ENCODE data around the gene OTUD5. TPM values are rescaled to one million over a fixed set of nuclear protein-coding genes. Genes with fewer than 3 reads are reported as not detected.

OTUD5 gene
- total RNA-seq, 1 donor from 2014 or later: 21.2 TPM

- no peak for DNase-seq
- no peaks in the 10 kb centered on the region for H3K27me3 ChIP-seq (ENCODE audit: low read depth)
- no peaks in the 10 kb centered on the region for H3K9me3 ChIP-seq (replicated peaks)
- no peak overlapping the region for H3K4me3 ChIP-seq
- intact Hi-C loops (cut with micrococcal nuclease): no loop called here
- H3K27ac ChIP-seq (replicated peaks): no peak overlapping the region
- H3K4me1 ChIP-seq: peaks cover 36% of the 10 kb centered on the region
- H3K36me3 ChIP-seq: no peaks in the 10 kb centered on the region
- no peak for TF ChIP-seq CTCF (IDR thresholded peaks at IDR 0.05; ENCODE audit: borderline replicate concordance)
Measured at GRCh38 chrX:48913605-48914366, 43.6 kb downstream of the OTUD5 start.

- Histone ChIP-seq H3K9me3 (replicated peaks) (no peaks in the 10 kb centered on the region), H3K4me3 (peak within 1 kb of the TSS; percentile 78), H3K27me3 (ENCODE audit: low read depth) (no peaks in the 10 kb centered on the region), H3K36me3 (no peaks in the 10 kb centered on the region), H3K4me1 (peaks cover 20% of the 10 kb centered on the region), H3K27ac (replicated peaks) (peak within 1 kb of the TSS; percentile 79)
- peak; percentile 80 for DNase-seq
- intact Hi-C loops (cut with micrococcal nuclease): no loop called here
- no peak for TF ChIP-seq CTCF (IDR thresholded peaks at IDR 0.05; ENCODE audit: borderline replicate concordance)
Measured at GRCh38 chrX:48911412-48912182, 45.8 kb downstream of the OTUD5 start, which contains the start of gene SLC35A2. Gene SLC35A2 (minus strand): TSS chrX:48911646. CDS start chrX:48911636, 10 bp downstream.

- DNase-seq: no peak
- Histone ChIP-seq H3K36me3 (peaks cover under 1% of the 10 kb centered on the region), H3K27me3 (ENCODE audit: low read depth) (no peaks in the 10 kb centered on the region), H3K9me3 (replicated peaks) (no peaks in the 10 kb centered on the region), H3K4me3 (peak overlapping the region; percentile 78), H3K27ac (replicated peaks) (peak overlapping the region; percentile 79), H3K4me1 (peaks cover 20% of the 10 kb centered on the region)
- TF ChIP-seq CTCF (IDR thresholded peaks at IDR 0.05; ENCODE audit: borderline replicate concordance): no peak
- intact Hi-C loops (cut with micrococcal nuclease): no loop called here
Measured at GRCh38 chrX:48910926-48911411, 46.4 kb downstream of the OTUD5 start.

- intact Hi-C loops (cut with micrococcal nuclease): no loop called here
- no peak overlapping the region for H3K4me3 ChIP-seq
- DNase-seq: no peak
- H3K9me3 ChIP-seq (replicated peaks): no peaks in the 10 kb centered on the region
- peaks cover 10% of the 10 kb centered on the region for H3K36me3 ChIP-seq
- TF ChIP-seq CTCF (IDR thresholded peaks at IDR 0.05; ENCODE audit: borderline replicate concordance): no peak
- H3K27me3 ChIP-seq (ENCODE audit: low read depth): no peaks in the 10 kb centered on the region
- no peak overlapping the region for H3K27ac ChIP-seq (replicated peaks)
- peaks cover 20% of the 10 kb centered on the region for H3K4me1 ChIP-seq
Measured at GRCh38 chrX:48909703-48910294, 47.6 kb downstream of the OTUD5 start.

GRCh38 chrX:48908600-48908999, 48.8 kb downstream of the OTUD5 start:
- no peak for DNase-seq
- H3K27me3 ChIP-seq (ENCODE audit: low read depth): no peaks in the 10 kb centered on the region
- peaks cover 10% of the 10 kb centered on the region for H3K36me3 ChIP-seq
- H3K4me3 ChIP-seq: no peak overlapping the region
- intact Hi-C loops (cut with micrococcal nuclease): no loop called here
- H3K4me1 ChIP-seq: peaks cover 20% of the 10 kb centered on the region
- no peak for TF ChIP-seq CTCF (IDR thresholded peaks at IDR 0.05; ENCODE audit: borderline replicate concordance)
- H3K9me3 ChIP-seq (replicated peaks): no peaks in the 10 kb centered on the region
- H3K27ac ChIP-seq (replicated peaks): no peak overlapping the region
